Neural progenitor cell (in vitro differentiated cells): Measurements from ENCODE around the gene CDKN1A. TPM values are rescaled to one million over a fixed set of nuclear protein-coding genes. Genes with fewer than 3 reads are reported as not detected.

Experiments
- DNase-seq: peaks from one replicate; pipeline ENCODE4 v3.0.0-alpha.2; 2016; ENCODE audit warnings: low spot score
- H2AFZ ChIP-seq: fragments of 200-600 bp; sonication (generic); replicated peaks from 2 replicates; pipeline ENCODE4 v1.6.1; 2016; ENCODE audit warnings: antibody characterized with exemption
- H3F3A ChIP-seq: fragments of 200-600 bp; sonication (generic); 2 replicates; pipeline ENCODE4 v1.6.1; 2016; ENCODE audit warnings: antibody characterized with exemption, low read depth
- H3K27ac ChIP-seq: fragments of 200-600 bp; sonication (generic); 2 replicates; pipeline ENCODE4 v1.5.1; 2016; ENCODE audit warnings: mild to moderate bottlenecking
- H3K27me3 ChIP-seq: fragments of 200-600 bp; sonication (generic); 2 replicates; pipeline ENCODE4 v1.6.1; 2016; ENCODE audit warnings: mild to moderate bottlenecking, moderate library complexity
- H3K36me3 ChIP-seq: fragments of 200-600 bp; sonication (generic); 2 replicates; pipeline ENCODE4 v1.5.1; 2016
- H3K4me1 ChIP-seq: fragments of 200-600 bp; sonication (generic); 2 replicates; pipeline ENCODE4 v1.6.1; 2016; ENCODE audit warnings: mixed run types
- H3K4me2 ChIP-seq: fragments of 200-600 bp; sonication (generic); 2 replicates; pipeline ENCODE4 v1.6.1; 2016
- H3K4me3 ChIP-seq: fragments of 200-600 bp; sonication (generic); 2 replicates; pipeline ENCODE4 v1.5.1; 2016
- H3K79me2 ChIP-seq: fragments of 200-600 bp; sonication (generic); 2 replicates; pipeline ENCODE4 v1.6.1; 2016; ENCODE audit warnings: low read depth
- H3K9ac ChIP-seq: fragments of 200-600 bp; sonication (generic); 2 replicates; pipeline ENCODE4 v1.6.1; 2016
- H3K9me3 ChIP-seq: fragments of 200-600 bp; sonication (generic); 2 replicates; pipeline ENCODE4 v1.5.1; 2016; ENCODE audit warnings: low read depth
- H4K20me1 ChIP-seq: fragments of 200-600 bp; sonication (generic); 2 replicates; pipeline ENCODE4 v1.6.1; 2016; ENCODE audit warnings: low read depth
- H3K27ac Mint-ChIP-seq: 3 replicates; pipeline ENCODE4 v1.8.0; 2021; ENCODE audit warnings: mixed read lengths
- H3K27me3 Mint-ChIP-seq: 2 replicates; pipeline ENCODE4 v1.8.0; 2022; ENCODE audit warnings: low read depth, mild to moderate bottlenecking, inconsistent platforms, moderate library complexity, mixed read lengths; ENCODE audit not compliant: insufficient read depth
- H3K36me3 Mint-ChIP-seq: 3 replicates; pipeline ENCODE4 v1.8.0; 2021; ENCODE audit warnings: mixed read lengths
- H3K4me1 Mint-ChIP-seq: 3 replicates; pipeline ENCODE4 v1.8.0; 2021; ENCODE audit warnings: mixed read lengths
- H3K4me3 Mint-ChIP-seq: 3 replicates; pipeline ENCODE4 v1.8.0; 2021; ENCODE audit warnings: mild to moderate bottlenecking, moderate library complexity, mixed read lengths
- H3K9me3 Mint-ChIP-seq: 3 replicates; pipeline ENCODE4 v1.8.0; 2020; ENCODE audit warnings: mixed read lengths
- EZH2 ChIP-seq: fragments of 200-600 bp; sonication (generic); IDR thresholded peaks from 2 replicates; pipeline ENCODE4 v1.6.1; 2017; ENCODE audit warnings: antibody characterized with exemption, mild to moderate bottlenecking, moderate library complexity
- EZH2phosphoT487 ChIP-seq: fragments of 200-600 bp; sonication (generic); IDR thresholded peaks from 2 replicates; pipeline ENCODE4 v1.6.1; 2017; ENCODE audit warnings: antibody characterized with exemption
- total RNA-seq: library from RNA; depleted of rRNA; stranded (reverse); fragments of >200 nt; gene quantifications from 2 replicates; pipeline ENCODE4 v1.2.3, GENCODE V29; 2015; ENCODE audit warnings: low replicate concordance
- TF ChIP-seq, protein P1 (sequence below): fragments of 200-600 bp; sonication (generic); IDR thresholded peaks from 2 replicates; pipeline ENCODE4 v1.5.1; 2017; ENCODE audit warnings: antibody characterized with exemption, mild to moderate bottlenecking

Gene CDKN1A
- total RNA-seq, 1 donor from 2014 or later: 7.0 TPM

- no peak overlapping the region for H3K27ac Mint-ChIP-seq
- no peaks in the 10 kb centered on the region for H3K36me3 Mint-ChIP-seq
- peak overlapping the region; percentile 98 for H2AFZ ChIP-seq
- peaks cover 25% of the 10 kb centered on the region for H3K27me3 ChIP-seq
- H3F3A ChIP-seq: peaks cover 39% of the 10 kb centered on the region
- H3K4me3 Mint-ChIP-seq: no peak overlapping the region
- H4K20me1 ChIP-seq: peaks cover 26% of the 10 kb centered on the region
- peak; percentile 26 for DNase-seq
- no peaks in the 10 kb centered on the region for H3K9me3 ChIP-seq
- H3K4me1 ChIP-seq: peaks cover 32% of the 10 kb centered on the region
- H3K27ac ChIP-seq: peak overlapping the region; percentile 64
- peak overlapping the region; percentile 12 for H3K9ac ChIP-seq
- no peaks in the 10 kb centered on the region for H3K9me3 Mint-ChIP-seq
- peaks cover 39% of the 10 kb centered on the region for H3K27me3 Mint-ChIP-seq
- H3K4me3 ChIP-seq: no peak overlapping the region
- TF ChIP-seq EZH2phosphoT487 (no peak), EZH2 (no peak)
- TF ChIP-seq, protein P1, sequence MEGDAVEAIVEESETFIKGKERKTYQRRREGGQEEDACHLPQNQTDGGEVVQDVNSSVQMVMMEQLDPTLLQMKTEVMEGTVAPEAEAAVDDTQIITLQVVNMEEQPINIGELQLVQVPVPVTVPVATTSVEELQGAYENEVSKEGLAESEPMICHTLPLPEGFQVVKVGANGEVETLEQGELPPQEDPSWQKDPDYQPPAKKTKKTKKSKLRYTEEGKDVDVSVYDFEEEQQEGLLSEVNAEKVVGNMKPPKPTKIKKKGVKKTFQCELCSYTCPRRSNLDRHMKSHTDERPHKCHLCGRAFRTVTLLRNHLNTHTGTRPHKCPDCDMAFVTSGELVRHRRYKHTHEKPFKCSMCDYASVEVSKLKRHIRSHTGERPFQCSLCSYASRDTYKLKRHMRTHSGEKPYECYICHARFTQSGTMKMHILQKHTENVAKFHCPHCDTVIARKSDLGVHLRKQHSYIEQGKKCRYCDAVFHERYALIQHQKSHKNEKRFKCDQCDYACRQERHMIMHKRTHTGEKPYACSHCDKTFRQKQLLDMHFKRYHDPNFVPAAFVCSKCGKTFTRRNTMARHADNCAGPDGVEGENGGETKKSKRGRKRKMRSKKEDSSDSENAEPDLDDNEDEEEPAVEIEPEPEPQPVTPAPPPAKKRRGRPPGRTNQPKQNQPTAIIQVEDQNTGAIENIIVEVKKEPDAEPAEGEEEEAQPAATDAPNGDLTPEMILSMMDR: no peak
- H3K4me2 ChIP-seq: peak overlapping the region; percentile 86
- peaks cover 28% of the 10 kb centered on the region for H3K79me2 ChIP-seq
- peaks cover 27% of the 10 kb centered on the region for H3K4me1 Mint-ChIP-seq
- H3K36me3 ChIP-seq: no peaks in the 10 kb centered on the region
These were observed 2.1 kb upstream of the CDKN1A start for GRCh38 chr6:36676141-36677058.

GRCh38 chr6:36677059-36677749 is 1.3 kb upstream of the CDKN1A start:
- no peak overlapping the region for H3K27ac Mint-ChIP-seq

GRCh38 chr6:36677753-36678487 is 594 bp upstream of the CDKN1A start:
- Histone ChIP-seq H3K79me2 (peaks cover 41% of the 10 kb centered on the region), H3K4me1 (peaks cover 32% of the 10 kb centered on the region), H3K4me3 (peak overlapping the region; percentile 65), H3K9ac (no peak overlapping the region), H2AFZ (peak overlapping the region; percentile 58), H4K20me1 (peaks cover 31% of the 10 kb centered on the region), H3K27me3 (peaks cover 25% of the 10 kb centered on the region), H3F3A (peaks cover 39% of the 10 kb centered on the region), H3K9me3 (no peaks in the 10 kb centered on the region), H3K4me2 (peak overlapping the region; percentile 86), H3K27ac (no peak overlapping the region), H3K36me3 (no peaks in the 10 kb centered on the region)
- Mint-ChIP-seq H3K9me3 (no peaks in the 10 kb centered on the region), H3K27me3 (peaks cover 42% of the 10 kb centered on the region), H3K36me3 (no peaks in the 10 kb centered on the region), H3K4me3 (peak overlapping the region; percentile 80), H3K27ac (no peak overlapping the region), H3K4me1 (peaks cover 21% of the 10 kb centered on the region)
- DNase-seq: no peak
- TF ChIP-seq EZH2 (no peak), EZH2phosphoT487 (no peak)
- TF ChIP-seq, protein P1: no peak

More at GRCh38 chr6:36677059-36677749, 1.3 kb upstream of the CDKN1A start:
- Histone ChIP-seq H3K9ac (no peak overlapping the region), H3K4me3 (no peak overlapping the region), H3K4me1 (peaks cover 32% of the 10 kb centered on the region), H3K9me3 (no peaks in the 10 kb centered on the region), H4K20me1 (peaks cover 29% of the 10 kb centered on the region), H3K27ac (no peak overlapping the region), H3F3A (peaks cover 39% of the 10 kb centered on the region), H3K4me2 (peak overlapping the region; percentile 86), H3K36me3 (no peaks in the 10 kb centered on the region), H2AFZ (no peak overlapping the region), H3K79me2 (peaks cover 36% of the 10 kb centered on the region), H3K27me3 (peaks cover 25% of the 10 kb centered on the region)
- H3K4me3 Mint-ChIP-seq: no peak overlapping the region
- no peak for DNase-seq
- no peaks in the 10 kb centered on the region for H3K36me3 Mint-ChIP-seq
- TF ChIP-seq EZH2phosphoT487: no peak
- TF ChIP-seq, protein P1: no peak
- TF ChIP-seq EZH2: no peak
- H3K4me1 Mint-ChIP-seq: peaks cover 23% of the 10 kb centered on the region
- no peaks in the 10 kb centered on the region for H3K9me3 Mint-ChIP-seq
- H3K27me3 Mint-ChIP-seq: peaks cover 42% of the 10 kb centered on the region
